ENCODE results near the gene LARP6. TPM values are rescaled to one million over a fixed set of nuclear protein-coding genes. Genes with fewer than 3 reads are reported as not detected.
"Not testable (repeated sequence)": the region's sequence is repeated elsewhere in the genome, so short reads cannot be mapped to it uniquely, and the experiment has no call there.

LARP6 gene
- total and polyA plus RNA-seq, 10 donors, result 0.85 to 7.0 (median 2.1) TPM

- peaks cover 0 to under 1% (median 0%) of the 10 kb centered on the region in 7 donors for H3K27me3 ChIP-seq (replicated peaks in 1 of 7)
- TF ChIP-seq POLR2AphosphoS5 (IDR thresholded peaks at IDR 0.05), result no peak
- TF ChIP-seq POLR2A (IDR thresholded peaks at IDR 0.05), result no peak
- TF ChIP-seq, protein P1, sequence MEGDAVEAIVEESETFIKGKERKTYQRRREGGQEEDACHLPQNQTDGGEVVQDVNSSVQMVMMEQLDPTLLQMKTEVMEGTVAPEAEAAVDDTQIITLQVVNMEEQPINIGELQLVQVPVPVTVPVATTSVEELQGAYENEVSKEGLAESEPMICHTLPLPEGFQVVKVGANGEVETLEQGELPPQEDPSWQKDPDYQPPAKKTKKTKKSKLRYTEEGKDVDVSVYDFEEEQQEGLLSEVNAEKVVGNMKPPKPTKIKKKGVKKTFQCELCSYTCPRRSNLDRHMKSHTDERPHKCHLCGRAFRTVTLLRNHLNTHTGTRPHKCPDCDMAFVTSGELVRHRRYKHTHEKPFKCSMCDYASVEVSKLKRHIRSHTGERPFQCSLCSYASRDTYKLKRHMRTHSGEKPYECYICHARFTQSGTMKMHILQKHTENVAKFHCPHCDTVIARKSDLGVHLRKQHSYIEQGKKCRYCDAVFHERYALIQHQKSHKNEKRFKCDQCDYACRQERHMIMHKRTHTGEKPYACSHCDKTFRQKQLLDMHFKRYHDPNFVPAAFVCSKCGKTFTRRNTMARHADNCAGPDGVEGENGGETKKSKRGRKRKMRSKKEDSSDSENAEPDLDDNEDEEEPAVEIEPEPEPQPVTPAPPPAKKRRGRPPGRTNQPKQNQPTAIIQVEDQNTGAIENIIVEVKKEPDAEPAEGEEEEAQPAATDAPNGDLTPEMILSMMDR (IDR thresholded peaks at IDR 0.05 in 8 of 11, conservative IDR thresholded peaks at IDR 0.05 in 3 of 11), result no peak
- no peak overlapping the region for H3K27ac ChIP-seq
- intact Hi-C loops (cut with DNase I; ENCODE audit: low total_unique reads), result loop anchor here (10.0 kb wide), 1 partner anchor 615 kb away; no protein-coding TSS in a partner anchor
- no peak for DNase-seq
- peaks cover 0 to 13% (median 6%) of the 10 kb centered on the region in 8 donors for H3K9me3 ChIP-seq
- peaks cover 0 to 3% (median under 1%) of the 10 kb centered on the region in 6 donors for H3K4me1 ChIP-seq
- H3K36me3 ChIP-seq, result no peaks in the 10 kb centered on the region
- H3K4me3 ChIP-seq, result no peak overlapping the region
These were observed 33.7 kb downstream of the LARP6 start for GRCh38 chr15:70820214-70820613.

DNA sequence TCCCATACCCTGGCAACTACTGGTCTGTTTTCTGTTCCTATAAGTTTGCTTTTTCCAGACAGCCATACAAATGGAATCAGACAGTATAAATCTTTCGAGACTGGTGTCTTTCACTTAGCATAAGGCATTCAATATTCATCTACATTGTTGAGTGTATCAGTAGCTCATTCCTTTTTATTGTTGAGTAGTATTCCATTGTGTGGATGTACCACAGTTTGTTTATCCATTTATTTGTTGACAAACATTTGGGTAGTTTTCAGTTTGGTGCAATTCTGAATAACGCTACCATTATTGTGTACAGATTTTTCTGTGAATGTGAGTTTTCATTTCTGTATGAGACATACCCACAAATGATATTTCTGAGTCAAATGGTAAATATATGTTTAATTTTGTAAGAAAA, 35.4 kb downstream of the LARP6 start:
- Histone ChIP-seq H3K27me3 (replicated peaks in 1 of 7) (no peaks in the 10 kb centered on the region), H3K4me1 (no peaks in the 10 kb centered on the region), H3K27ac (no peak overlapping the region), H3K36me3 (no peaks in the 10 kb centered on the region), H3K4me3 (no peak overlapping the region), H3K9me3 (peaks cover 0 to 13% (median 6%) of the 10 kb centered on the region in 8 donors)
- 92 to 95% (median 94%) methylated on average over 2 of the region's 2 CpGs for WGBS, 5 donors
- no peak for DNase-seq
- TF ChIP-seq, protein P1 (IDR thresholded peaks at IDR 0.05 in 8 of 11, conservative IDR thresholded peaks at IDR 0.05 in 3 of 11), result no peak
- TF ChIP-seq POLR2A (IDR thresholded peaks at IDR 0.05) (no peak), POLR2AphosphoS5 (IDR thresholded peaks at IDR 0.05) (no peak)
- intact Hi-C loops (cut with DNase I; ENCODE audit: low total_unique reads), result no loop called here

DNA sequence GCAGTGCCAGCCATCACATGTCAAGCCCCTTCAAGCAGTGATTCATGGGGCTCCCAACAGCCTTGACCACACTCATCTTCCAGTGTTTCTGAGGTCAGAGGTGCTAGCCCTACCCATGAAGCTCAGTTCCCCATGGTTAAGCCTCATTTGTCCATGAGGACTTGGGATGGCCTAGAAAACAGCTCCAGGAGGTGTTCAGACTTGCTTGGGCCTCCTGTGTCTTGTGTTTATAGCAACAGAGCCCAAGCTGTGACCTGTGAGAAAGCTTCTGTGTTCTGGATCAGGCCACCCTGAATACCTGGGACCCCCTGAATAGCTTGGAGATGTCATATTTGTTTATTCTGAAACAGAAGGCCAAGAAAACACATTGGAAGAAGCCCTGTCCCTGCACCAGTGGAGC, 36.7 kb downstream of the LARP6 start:
- H3K27me3 ChIP-seq (replicated peaks in 1 of 7), result peaks cover 0 to 7% (median 0%) of the 10 kb centered on the region in 7 donors
- H3K27ac ChIP-seq, result no peak overlapping the region
- no peak for DNase-seq
- H3K4me3 ChIP-seq, result no peak overlapping the region
- H3K36me3 ChIP-seq, result no peaks in the 10 kb centered on the region
- H3K9me3 ChIP-seq, result peaks cover 0 to 13% (median 6%) of the 10 kb centered on the region in 8 donors
- TF ChIP-seq POLR2AphosphoS5 (IDR thresholded peaks at IDR 0.05) (no peak), POLR2A (IDR thresholded peaks at IDR 0.05) (no peak)
- TF ChIP-seq, protein P1 (IDR thresholded peaks at IDR 0.05 in 8 of 11, conservative IDR thresholded peaks at IDR 0.05 in 3 of 11), result no peak
- peaks cover 0 to under 1% (median under 1%) of the 10 kb centered on the region in 6 donors for H3K4me1 ChIP-seq
- intact Hi-C loops (cut with DNase I; ENCODE audit: low total_unique reads), result no loop called here

DNA sequence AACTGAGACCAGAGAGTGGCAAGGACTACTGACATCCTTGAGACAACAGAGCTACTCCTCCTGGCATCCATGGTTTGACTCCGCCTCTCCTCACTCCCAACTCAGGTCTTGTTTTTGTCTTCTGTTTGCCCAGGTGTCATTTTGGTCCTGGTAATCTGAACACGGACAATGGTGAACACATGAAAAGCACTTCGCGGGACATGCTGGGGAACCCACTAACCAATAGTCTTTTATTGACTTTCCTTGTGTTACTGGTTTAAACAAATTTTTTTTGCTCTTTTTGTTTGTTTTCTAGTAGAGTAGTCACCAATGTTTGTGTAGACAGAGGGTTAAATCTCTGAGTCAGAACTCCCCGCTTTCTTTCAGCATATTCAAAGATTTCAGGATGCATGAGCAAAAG, 38.4 kb downstream of the LARP6 start:
- intact Hi-C loops (cut with DNase I; ENCODE audit: low total_unique reads), result no loop called here
- H3K27me3 ChIP-seq (replicated peaks in 1 of 7), result peaks cover 0 to 9% (median 0%) of the 10 kb centered on the region in 7 donors
- 88 to 98% (median 94%) methylated on average over 5 of the region's 5 CpGs for WGBS, 5 donors
- H3K36me3 ChIP-seq, result no peaks in the 10 kb centered on the region
- TF ChIP-seq POLR2AphosphoS5 (IDR thresholded peaks at IDR 0.05), result no peak
- no peak for DNase-seq
- H3K27ac ChIP-seq, result no peak overlapping the region
- peaks cover 0 to 13% (median 5%) of the 10 kb centered on the region in 8 donors for H3K9me3 ChIP-seq
- H3K4me3 ChIP-seq, result no peak overlapping the region
- H3K4me1 ChIP-seq, result peaks cover 3 to 17% (median 14%) of the 10 kb centered on the region in 6 donors

DNA sequence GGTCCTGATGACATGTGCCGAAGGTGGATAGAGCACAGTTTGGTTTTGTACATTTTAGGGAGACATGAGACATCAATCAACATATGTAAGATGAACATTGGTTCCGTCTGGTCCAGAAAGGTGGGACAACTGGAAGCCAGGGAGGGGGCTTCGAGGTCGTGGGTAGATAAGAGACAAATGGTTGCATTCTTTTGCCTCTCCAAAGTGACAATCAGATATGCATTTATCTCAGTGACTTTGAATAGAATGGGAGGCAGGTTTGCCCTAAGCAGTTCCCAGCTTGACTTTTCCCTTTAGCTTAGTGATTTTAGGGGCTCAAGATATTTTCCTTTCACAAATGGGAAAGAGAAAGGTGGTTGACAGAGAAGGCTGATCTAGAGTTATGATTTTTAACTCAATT, 38.9 kb downstream of the LARP6 start:
- H3K9me3 ChIP-seq; H3K4me3 ChIP-seq; H3K36me3 ChIP-seq; H3K27me3 ChIP-seq (replicated peaks in 1 of 7); intact Hi-C loops (cut with DNase I; ENCODE audit: low total_unique reads); H3K27ac ChIP-seq; DNase-seq: not testable (repeated sequence)
- 74 to 88% (median 80%) methylated on average over 4 of the region's 4 CpGs for WGBS, 5 donors
- peaks cover 3 to 23% (median 15%) of the 10 kb centered on the region in 6 donors for H3K4me1 ChIP-seq

All from spleen (tissue), 11 donors.